ENCODE data around the gene EGFR.
A peak's percentile ranks its signal among the peaks of the same experiment; 100 is the strongest.

EGFR gene

GRCh38 chr7:55234408-55234807 lies 215.6 kb downstream of the EGFR start:
- no peak for DNase-seq

- no peak for DNase-seq
Measured at GRCh38 chr7:55235115-55235514, 216.3 kb downstream of the EGFR start.

DNA sequence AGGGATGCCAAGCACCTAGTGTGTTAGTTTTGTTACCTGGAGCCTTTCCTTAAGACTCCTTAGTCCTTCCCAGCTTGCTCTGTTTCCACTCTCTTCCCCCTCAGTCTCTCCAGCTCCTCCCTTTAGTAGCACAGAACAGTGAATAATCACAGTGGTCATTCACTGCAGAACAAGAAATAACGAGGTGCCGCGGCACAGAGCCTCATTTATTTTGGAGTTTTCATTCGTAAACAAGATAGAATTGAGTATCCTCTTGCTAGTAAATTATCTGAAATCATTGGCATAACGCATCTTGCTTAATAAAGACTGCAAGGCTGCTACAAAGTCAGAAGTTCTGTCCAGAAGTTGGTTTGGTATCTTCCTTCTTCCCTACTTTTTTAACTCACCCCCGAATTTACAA lies 217.0 kb downstream of the EGFR start:
- no peak for DNase-seq

DNA sequence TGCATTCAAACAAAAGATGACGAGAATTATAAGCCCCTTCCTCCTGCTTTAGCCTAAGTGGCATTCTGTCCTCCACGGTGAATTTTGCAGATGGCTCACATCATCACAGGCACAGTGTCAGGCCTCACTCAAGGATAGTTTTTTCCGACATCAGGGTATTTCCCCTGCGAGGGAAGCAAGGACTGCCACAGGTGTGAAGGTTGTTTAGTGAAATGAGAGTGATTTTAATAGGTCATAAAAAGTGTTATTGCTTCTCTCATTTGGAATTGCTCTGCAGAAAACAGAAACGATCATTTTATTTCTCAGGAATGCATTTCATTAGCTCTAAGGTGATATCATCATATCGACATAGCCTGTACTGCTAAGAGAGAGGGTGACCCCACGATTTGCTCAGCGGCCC lies 217.7 kb downstream of the EGFR start:
- DNase-seq, result no peak

DNA sequence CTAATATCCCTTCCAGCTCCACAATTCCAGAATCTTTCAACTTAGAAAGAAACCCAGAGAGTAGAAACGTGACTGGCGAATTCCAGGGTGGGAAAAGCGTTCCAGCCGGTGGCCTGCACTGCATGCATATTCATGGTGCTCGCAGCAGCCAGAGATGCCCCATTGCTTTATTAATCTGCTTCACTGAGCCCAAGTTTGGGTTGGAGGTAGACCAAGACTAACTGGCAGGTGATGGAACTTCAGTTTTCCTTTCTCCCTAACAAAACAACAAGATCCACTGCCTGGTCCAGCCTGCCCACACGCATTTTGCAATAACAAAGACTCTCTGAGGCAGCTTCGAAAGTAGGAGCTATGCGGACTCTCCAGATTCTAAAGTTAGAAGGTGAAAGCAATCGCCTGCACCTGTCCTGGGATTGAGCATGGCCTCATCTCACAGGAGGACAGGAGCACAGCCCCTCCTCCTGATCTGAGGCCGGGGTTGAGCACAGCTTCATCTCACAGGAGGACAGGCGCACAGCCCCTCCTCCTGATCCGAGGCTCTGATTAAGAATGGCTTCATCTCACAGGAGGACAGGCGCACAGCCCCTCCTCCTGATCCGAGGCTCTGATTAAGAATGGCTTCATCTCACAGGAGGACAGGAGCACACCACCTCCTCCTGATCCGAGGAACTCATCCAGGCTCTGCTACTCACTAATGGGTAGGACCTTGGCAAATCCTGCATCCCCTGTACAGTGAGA lies 218.5 kb downstream of the EGFR start:
- no peak for DNase-seq

- DNase-seq, result no peak
Measured at GRCh38 chr7:55239406-55239805, 220.6 kb downstream of the EGFR start.

DNA sequence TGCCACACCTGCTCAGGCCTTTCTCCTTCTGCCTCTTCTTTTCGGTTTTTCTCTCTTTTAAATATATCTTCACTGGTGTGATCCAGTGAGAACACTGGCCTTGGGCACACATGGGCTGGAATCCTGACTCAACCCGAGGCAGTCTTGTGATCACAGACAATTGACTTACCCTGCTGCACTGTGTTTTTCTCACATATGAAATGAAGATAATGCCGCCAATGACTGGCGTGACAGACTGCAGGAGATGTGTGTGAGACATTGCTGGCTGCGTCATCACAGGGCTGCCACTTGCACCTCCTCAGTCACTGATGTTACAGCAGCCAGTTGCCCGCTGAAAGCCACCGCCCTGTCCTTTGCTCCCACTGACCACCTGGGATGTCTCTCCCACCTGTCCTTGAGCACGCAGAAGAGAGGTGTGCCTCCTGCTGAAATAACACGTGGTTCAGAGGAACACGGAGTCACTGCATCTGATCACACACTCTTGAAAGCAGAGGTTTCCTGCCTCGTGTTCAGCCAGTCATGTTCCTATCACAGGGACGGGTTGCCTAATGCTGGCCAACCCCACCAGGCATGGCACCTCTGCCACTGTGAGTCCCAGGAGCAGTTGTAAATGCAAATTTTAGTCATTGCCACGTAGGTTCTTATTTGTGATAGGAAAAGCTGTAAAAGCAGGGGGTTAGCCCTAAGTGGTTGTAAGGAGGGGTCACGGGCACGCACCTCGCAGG lies 221.8 kb downstream of the EGFR start:
- DNase-seq, result no peak

- DNase-seq, result no peak
Measured at GRCh38 chr7:55241958-55242357, 223.1 kb downstream of the EGFR start.

GRCh38 chr7:55242613-55243012 lies 223.8 kb downstream of the EGFR start:
- no peak for DNase-seq

DNA sequence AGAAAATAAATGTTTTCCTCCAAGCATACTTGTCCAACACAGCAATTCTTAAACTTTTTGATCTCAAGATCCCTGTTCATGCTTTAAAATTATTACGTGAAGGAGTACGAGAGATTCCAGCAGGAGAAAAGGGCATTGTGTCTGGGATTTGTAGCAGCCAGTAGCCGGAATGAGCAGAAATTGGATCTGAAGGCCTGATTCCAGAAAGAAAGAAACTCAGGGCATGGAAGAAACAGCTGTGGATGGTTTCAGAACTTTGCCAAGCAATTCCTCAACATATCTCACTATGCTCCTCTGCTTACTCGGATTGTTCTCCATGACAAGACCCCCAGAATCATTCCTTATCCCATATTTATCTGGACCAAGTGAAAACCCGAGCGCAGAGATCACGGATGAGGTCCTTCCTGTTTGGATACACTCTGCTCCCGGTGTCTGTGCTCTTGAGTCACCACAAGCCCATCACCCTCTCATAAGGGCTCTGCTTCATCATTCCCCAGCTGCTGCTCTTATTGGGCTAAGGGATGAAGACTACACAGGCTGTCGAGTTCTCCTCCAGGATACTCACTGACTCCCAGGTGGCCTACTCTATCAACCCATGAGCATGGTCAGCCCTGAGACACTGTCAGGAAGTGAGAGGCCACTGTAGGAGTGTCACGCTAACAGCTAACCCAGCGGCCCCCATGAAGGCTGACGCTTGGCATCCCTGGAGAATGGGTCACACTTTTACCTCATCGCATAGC lies 225.4 kb downstream of the EGFR start:
- DNase-seq, result no peak

GRCh38 chr7:55245271-55245723 lies 226.5 kb downstream of the EGFR start:
- DNase-seq, result no peak

DNA sequence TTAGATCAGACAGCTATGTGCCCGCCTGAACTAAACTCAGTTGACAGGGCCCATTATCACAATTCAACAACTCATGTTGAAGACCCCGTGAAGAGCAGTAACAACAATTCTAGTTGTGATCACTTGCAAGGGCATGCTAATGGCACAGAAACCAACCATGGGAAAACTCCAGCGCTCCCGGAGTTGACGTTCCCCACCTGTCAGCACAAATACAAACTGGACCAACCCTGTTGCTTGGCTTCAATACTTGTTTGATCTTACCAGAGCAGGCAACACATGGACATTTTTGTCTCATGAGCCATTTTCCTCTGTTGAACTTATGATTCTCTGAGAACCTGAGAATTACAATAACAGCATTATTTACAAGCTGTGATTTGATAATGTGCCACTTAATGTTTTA lies 227.4 kb downstream of the EGFR start:
- DNase-seq, result no peak

GRCh38 chr7:55247428-55247827 lies 228.6 kb downstream of the EGFR start:
- no peak for DNase-seq

- DNase-seq, result no peak
Measured at GRCh38 chr7:55248526-55248925, 229.7 kb downstream of the EGFR start.

DNA sequence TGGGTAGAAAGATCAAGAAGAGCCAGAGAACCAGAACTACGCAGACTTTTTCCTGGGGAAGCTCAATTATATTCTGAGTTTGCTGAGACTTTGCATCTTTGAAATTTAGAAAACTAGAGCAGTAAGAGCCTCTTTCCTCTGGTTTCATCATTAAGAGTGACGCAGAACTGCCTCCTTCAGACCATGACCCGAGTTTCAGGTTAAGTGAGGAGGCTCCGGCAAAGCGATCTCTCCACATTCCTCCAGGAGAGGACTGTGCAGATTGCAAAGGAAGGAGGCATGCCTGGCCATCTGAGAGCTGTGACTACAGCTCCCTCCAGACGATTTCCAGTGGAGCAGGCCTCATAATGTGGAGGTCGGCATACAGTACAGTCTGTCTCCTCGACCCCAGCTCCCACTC lies 230.5 kb downstream of the EGFR start:
- DNase-seq, result no peak

GRCh38 chr7:55250313-55250712 lies 231.5 kb downstream of the EGFR start:
- no peak for DNase-seq

DNA sequence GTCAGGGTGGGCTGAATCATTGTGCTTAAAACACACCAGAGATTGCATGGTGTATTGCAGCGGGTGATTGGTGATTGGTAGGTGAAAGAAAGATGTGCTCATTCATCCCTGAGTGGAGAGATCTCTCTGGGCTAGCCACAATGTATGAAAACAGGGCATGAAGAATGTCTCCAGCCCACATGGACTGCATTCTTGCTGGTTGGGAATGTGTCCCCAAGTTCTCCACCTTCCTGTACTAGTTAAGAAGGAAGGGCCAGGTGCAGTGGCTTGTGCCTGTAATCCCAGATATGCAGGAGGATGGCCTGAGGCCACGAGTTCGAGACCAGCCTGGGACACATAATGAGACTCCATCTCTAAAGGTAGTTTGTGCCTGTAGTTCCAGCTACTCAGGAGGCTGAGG lies 232.5 kb downstream of the EGFR start:
- DNase-seq, result no peak

GRCh38 chr7:55251911-55252310 lies 233.1 kb downstream of the EGFR start:
- DNase-seq, result no peak

- DNase-seq, result no peak
Measured at GRCh38 chr7:55252386-55252785, 233.6 kb downstream of the EGFR start.

GRCh38 chr7:55253188-55253587 lies 234.4 kb downstream of the EGFR start:
- DNase-seq, result no peak

GRCh38 chr7:55254242-55254595 lies 235.4 kb downstream of the EGFR start:
- no peak for DNase-seq

DNA sequence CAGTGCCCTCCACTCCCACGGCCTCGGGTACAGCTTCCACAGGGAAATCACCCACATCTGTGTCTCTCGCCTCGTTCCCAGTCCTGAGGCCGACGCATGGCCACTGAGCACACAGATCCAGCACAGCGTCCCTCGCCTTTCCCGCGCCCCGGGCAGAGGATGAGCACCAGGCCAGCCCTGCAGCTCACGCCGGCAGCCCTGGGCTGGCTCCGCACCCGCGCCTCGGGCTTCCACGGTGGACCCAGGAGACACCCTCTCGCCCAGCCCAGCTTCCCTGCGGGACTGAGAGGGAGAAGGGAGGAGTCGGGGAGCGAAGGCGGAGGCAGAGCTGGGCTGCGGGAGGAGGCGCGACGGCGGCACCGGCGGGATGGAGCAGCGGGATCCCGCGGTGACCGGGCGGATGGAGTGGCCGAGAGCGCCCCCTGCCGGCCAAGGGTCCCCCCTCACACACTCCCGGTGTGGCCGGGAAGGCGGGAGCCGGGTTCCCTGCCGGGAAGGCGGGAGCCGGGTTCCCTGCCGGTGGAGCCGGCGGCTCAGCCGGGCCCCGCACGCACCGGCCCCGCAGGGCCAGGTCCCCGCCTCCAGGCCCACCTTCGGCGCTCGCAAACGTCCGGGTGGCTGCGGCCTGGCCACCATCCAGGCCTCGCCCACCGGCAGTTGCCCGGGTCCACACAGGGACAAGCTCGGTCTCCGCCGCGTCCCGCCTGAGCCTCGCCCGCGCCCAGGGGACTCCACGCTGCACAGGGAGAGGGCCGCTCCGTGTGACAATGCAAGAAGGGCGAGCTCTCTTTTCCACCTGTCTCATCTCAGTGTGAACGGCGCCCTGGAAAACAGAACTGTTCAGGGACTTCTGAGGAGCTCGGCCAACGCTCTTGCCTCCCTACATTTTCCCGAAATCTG lies 236.0 kb downstream of the EGFR start:
- peak; percentile 28 to 63 for DNase-seq
